T-helper 1 cell treated with Interleukin-12 subunit alpha and Interleukin-12 subunit beta and Interleukin-4 antibody, amounts not matched to agents 30 μg/mL and 1 μg/mL, for 36 hours (primary cell): ENCODE data around the gene ILKAP.

Experiments used
- H3K27ac Mint-ChIP-seq: one replicate; pipeline ENCODE4 v1.8.0; 2021; ENCODE audit warnings: mild to moderate bottlenecking, mixed read lengths
- H3K27me3 Mint-ChIP-seq: one replicate; pipeline ENCODE4 v1.8.0; 2021; ENCODE audit warnings: low read depth, mixed read lengths
- H3K36me3 Mint-ChIP-seq: one replicate; pipeline ENCODE4 v1.8.0; 2021; ENCODE audit warnings: low read depth, mixed read lengths
- H3K4me1 Mint-ChIP-seq: one replicate; pipeline ENCODE4 v1.8.0; 2021; ENCODE audit warnings: low read depth, mixed read lengths
- H3K4me3 Mint-ChIP-seq: one replicate; pipeline ENCODE4 v1.8.0; 2021; ENCODE audit warnings: mild to moderate bottlenecking, moderate library complexity, mixed read lengths
- H3K9me3 Mint-ChIP-seq: one replicate; pipeline ENCODE4 v1.8.0; 2021; ENCODE audit warnings: mixed read lengths

Gene ILKAP

DNA sequence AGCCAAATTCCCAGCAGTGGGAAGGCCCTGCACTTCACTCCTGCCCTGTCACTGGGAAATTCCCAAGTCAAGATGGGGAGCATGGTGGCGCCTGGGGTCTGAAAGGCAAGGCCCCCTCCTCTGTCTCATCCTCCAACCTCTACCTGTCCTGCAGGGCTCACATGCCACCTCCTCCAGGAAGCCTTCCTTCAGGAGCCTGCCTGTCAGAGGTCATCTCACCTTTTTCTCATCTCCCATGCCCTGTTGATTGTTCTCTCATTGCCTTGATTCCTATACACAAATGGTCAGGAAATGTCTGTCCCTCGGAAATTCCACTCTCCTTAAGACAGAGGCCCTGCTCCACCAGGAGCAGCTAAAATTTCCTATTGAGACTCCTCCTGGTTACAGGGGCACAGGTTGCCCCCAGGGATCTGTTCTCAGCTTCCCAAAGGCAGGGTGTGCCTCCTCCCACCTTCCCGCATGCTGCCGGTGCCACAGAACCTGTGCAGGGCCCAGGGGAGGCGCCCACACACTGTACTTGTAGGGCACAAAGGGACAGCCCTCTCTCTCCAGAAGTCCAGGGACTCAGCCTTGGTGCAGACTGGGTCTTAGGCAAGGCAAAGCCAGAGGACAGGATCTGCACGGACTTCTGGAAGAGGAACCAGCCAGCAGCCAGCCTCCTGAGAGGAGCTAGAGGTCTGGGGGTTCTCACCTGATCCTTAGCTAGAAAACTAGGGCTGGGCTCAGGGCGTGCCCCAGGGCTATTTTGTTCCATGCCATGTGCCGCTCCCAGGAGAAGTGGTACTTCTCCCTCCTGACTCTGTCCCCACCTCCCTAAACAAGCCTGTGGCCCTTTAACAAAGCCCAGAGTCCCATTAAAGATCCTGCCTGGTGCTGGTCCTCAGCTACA is 23.4 kb upstream of the ILKAP start:
- Mint-ChIP-seq H3K9me3 (no peaks in the 10 kb centered on the region), H3K4me3 (no peak overlapping the region), H3K36me3 (no peaks in the 10 kb centered on the region), H3K4me1 (peaks cover 9% of the 10 kb centered on the region), H3K27me3 (peaks cover 28% of the 10 kb centered on the region), H3K27ac (no peak overlapping the region)

GRCh38 chr2:238225911-238226697 is 22.6 kb upstream of the ILKAP start:
- Mint-ChIP-seq H3K27ac (no peak overlapping the region), H3K9me3 (no peaks in the 10 kb centered on the region), H3K4me1 (peaks cover 5% of the 10 kb centered on the region), H3K36me3 (no peaks in the 10 kb centered on the region), H3K27me3 (peaks cover 21% of the 10 kb centered on the region), H3K4me3 (no peak overlapping the region)

DNA sequence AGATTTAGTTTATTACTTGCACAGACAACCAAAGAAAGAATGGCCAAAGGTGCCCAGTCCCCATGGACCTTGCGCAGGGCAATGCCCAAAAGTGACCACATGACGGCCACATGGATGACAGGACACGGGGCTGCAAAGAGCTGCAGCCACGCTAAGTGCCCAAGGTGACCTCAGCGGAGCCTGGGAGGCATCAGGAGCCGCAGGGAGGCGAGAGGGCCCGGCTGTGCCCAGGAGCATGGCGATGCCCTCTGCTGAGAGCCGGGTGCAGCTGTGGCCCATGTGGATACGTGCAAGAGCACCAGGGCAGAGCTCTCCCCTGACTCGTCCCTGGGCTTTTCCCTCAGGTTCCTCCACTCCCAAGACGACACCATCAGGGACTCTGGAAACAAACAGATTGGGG is 21.6 kb upstream of the ILKAP start:
- Mint-ChIP-seq H3K27me3 (peaks cover 15% of the 10 kb centered on the region), H3K36me3 (no peaks in the 10 kb centered on the region), H3K27ac (no peak overlapping the region), H3K4me3 (no peak overlapping the region), H3K4me1 (no peaks in the 10 kb centered on the region), H3K9me3 (no peaks in the 10 kb centered on the region)

DNA sequence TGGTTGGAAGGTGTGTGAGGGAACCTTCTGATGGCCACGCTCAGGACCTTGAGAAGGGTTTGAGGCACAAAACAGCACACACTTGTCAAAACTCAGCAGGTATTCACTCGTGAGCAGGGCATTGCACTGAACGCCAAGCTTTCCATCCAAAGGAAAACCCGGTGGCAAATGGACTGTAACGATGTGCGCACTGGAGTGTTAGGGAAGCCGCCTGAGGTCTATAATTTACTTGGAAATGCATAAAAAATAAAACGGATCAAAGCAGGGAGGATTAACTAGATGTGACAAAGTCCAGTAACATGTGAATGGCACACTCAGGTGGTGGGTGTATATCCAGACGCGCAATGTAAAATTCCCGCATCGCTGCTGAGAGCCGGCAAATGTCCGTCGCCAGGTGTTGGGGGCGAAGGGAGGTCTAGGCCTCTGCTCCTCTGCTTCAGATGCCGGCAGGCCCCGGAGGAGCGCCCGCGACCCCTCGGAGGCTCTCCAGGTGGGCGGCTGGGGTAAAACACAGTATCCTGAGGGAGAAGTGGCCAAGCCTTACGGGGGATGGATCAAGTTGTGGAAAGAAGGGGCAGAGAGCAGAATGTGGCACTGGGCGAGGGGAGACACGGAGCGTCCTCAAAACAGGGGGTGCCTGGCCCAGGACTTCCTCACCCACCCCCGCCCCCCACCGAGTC is 21.0 kb upstream of the ILKAP start:
- Mint-ChIP-seq H3K4me3 (no peak overlapping the region), H3K27ac (no peak overlapping the region), H3K9me3 (no peaks in the 10 kb centered on the region), H3K4me1 (no peaks in the 10 kb centered on the region), H3K36me3 (no peaks in the 10 kb centered on the region), H3K27me3 (peaks cover 9% of the 10 kb centered on the region)

GRCh38 chr2:238220892-238221521 is 17.5 kb upstream of the ILKAP start:
- Mint-ChIP-seq H3K9me3 (no peaks in the 10 kb centered on the region), H3K27ac (no peak overlapping the region), H3K4me1 (peaks cover 2% of the 10 kb centered on the region), H3K36me3 (no peaks in the 10 kb centered on the region), H3K27me3 (peaks cover 5% of the 10 kb centered on the region), H3K4me3 (peak overlapping the region; percentile 25)

GRCh38 chr2:238220274-238220891 is 16.9 kb upstream of the ILKAP start:
- Mint-ChIP-seq H3K4me3 (no peak overlapping the region), H3K4me1 (peaks cover 2% of the 10 kb centered on the region), H3K27me3 (peaks cover 11% of the 10 kb centered on the region), H3K9me3 (no peaks in the 10 kb centered on the region), H3K27ac (no peak overlapping the region), H3K36me3 (no peaks in the 10 kb centered on the region)

DNA sequence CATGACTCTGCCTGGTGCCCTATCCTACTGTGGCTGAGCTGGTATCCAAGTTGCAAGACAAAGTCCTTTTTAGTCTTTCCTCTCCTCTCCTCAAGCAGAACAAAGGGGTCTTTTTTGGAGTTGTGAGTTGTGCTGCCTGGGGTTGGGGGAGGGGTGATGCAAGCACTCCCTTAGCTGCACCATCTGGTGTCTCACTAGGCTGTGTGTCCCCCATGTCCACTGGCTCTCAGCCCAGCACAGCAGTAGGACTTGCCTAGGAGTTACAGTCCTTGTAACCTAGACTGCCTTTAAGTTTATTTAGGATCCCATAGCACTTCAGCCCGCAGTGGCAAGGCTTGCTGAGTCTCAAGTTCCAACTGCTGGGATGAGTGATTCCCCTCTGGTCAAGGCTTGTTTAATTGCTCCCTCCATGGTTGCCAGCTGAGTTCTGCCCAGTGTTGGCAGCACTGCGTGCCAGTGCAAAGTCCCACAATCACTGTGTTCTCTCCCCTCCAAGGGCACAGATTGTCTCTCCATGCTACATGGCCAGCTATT is 13.2 kb upstream of the ILKAP start:
- Mint-ChIP-seq H3K4me1 (peaks cover 2% of the 10 kb centered on the region), H3K9me3 (no peaks in the 10 kb centered on the region), H3K27ac (no peak overlapping the region), H3K36me3 (no peaks in the 10 kb centered on the region), H3K27me3 (peaks cover 39% of the 10 kb centered on the region), H3K4me3 (no peak overlapping the region)

- Mint-ChIP-seq H3K27ac (no peak overlapping the region), H3K9me3 (no peaks in the 10 kb centered on the region), H3K4me1 (peaks cover 8% of the 10 kb centered on the region), H3K4me3 (no peak overlapping the region), H3K27me3 (peaks cover 4% of the 10 kb centered on the region), H3K36me3 (peaks cover 3% of the 10 kb centered on the region)
These were observed 3.5 kb upstream of the ILKAP start for GRCh38 chr2:238207006-238207405.

GRCh38 chr2:238203973-238204683 is 633 bp upstream of the ILKAP start:
- H3K4me3 Mint-ChIP-seq, result peak overlapping the region; percentile 83
- peaks cover 25% of the 10 kb centered on the region for H3K4me1 Mint-ChIP-seq
- no peaks in the 10 kb centered on the region for H3K9me3 Mint-ChIP-seq
- peaks cover 6% of the 10 kb centered on the region for H3K36me3 Mint-ChIP-seq
- H3K27ac Mint-ChIP-seq, result peak overlapping the region; percentile 89
- peaks cover 4% of the 10 kb centered on the region for H3K27me3 Mint-ChIP-seq

DNA sequence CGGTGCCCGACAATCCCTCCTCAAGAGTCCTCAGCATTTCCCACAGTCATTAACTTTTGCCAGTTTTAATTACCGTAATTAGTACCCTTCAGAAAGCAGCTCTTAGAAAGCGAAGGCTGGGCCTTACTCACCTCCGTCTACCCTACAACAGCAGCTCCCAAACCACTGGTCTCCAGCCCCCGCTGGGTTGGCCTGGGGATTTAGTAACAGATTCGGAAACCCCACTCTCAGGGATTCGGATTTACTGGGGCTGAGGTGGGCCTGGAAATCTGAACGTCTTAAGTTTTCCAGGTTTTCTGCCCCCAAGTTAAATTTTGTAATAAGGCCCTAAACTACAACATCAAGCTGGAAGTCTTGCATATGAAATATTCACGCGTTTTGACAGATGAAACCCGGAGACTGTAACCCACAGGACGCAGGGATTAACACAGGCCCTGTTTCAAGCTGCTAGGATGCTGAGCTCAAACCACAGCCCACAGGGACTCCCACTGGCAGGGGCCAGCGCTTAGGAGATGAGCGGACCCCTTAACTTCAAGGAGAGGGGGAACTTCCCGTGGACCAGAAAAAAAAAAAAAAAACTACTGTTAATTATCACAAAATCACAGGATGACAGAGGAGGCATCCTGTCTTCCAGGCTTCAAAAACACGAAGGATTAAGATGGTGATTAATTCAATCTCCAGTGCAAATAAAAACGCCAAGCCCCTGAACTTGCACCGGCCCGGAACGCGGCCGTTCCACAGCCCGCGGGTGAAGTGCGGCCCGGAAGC is 985 bp downstream of the ILKAP start:
- H3K4me1 Mint-ChIP-seq, result peaks cover 30% of the 10 kb centered on the region
- peaks cover 4% of the 10 kb centered on the region for H3K27me3 Mint-ChIP-seq

DNA sequence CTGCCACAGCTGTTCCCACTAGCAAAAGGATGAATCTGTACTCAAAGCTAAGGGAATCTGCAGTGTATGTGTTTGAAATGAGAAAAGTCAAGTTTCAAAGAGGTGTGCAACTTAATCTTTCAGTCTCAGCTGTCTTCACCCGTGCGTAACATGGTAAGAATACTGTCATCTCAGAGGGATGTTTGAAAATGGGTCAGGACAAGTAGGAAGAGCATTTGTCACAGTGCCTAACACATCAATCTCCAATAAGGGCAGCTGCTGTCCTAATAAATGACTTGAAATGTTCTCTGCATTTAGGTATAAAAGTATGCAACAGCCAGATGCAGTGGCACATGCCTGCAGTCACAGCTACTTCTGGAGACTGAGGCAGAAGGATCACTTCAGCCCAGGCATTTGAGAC is 13.1 kb downstream of the ILKAP start:
- H3K27me3 Mint-ChIP-seq, result no peaks in the 10 kb centered on the region
- H3K4me1 Mint-ChIP-seq, result peaks cover 1% of the 10 kb centered on the region
- no peaks in the 10 kb centered on the region for H3K9me3 Mint-ChIP-seq
- H3K4me3 Mint-ChIP-seq, result no peak overlapping the region
- H3K27ac Mint-ChIP-seq, result no peak overlapping the region
- peaks cover 51% of the 10 kb centered on the region for H3K36me3 Mint-ChIP-seq

More for the DNA sequence above, 985 bp downstream of the ILKAP start:
- H3K4me3 Mint-ChIP-seq, result peak overlapping the region; percentile 83
- peak overlapping the region; percentile 78 for H3K27ac Mint-ChIP-seq
- H3K36me3 Mint-ChIP-seq, result peaks cover 9% of the 10 kb centered on the region
- H3K9me3 Mint-ChIP-seq, result no peaks in the 10 kb centered on the region

DNA sequence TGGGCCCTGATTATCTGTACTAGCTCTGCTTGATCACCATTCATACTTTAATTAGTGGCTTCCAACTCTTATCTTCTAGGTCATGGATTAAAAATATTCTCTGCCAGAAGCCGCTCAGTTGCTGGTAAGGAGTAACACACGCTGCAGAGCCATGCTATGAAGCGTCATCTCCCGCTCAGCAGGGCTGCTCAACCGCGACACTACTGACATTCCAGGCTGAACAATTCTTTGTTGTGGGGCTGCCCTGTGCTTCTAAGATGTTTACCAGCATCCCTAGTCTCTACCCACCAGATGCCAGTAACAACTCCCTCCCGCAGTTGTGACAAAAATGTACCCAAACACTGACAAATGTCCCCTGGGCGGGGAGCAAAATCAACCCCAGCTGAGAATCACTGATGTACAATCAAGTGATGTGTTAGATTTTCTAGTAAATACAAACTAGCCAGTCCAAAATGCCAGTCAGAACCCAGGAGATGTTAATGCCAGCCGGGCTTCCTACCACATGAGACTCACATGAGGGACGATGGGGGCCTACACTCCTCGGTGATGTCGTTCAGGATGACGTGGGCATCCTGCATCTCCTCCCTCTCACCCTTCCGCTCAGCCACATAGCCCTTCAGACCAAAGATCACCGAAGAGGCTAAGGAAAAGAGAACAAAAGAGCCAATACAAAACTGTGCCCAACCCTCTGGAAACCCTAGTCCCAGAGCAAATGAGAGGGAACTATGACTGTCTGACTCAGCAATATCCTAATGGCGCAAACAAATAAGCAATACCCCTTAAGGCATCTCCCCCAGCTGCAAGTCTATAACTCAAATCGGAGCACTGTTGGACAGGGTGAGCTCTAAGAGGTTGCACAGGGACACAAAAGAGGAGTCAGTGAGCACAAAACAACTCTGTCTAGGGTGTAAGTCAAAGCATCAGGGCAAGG is 15.6 kb downstream of the ILKAP start:
- Mint-ChIP-seq H3K27ac (peak overlapping the region; percentile 31), H3K4me1 (peaks cover 8% of the 10 kb centered on the region), H3K4me3 (no peak overlapping the region), H3K27me3 (no peaks in the 10 kb centered on the region), H3K9me3 (no peaks in the 10 kb centered on the region), H3K36me3 (peaks cover 59% of the 10 kb centered on the region)
